Measurements from ENCODE around the gene KLHDC1.
"Not testable (repeated sequence)": the region's sequence is repeated elsewhere in the genome, so short reads cannot be mapped to it uniquely, and the experiment has no call there.

Gene KLHDC1

GRCh38 chr14:49732896-49733295 lies 40.0 kb downstream of the KLHDC1 start:
- no peak for DNase-seq

- DNase-seq: no peak
Measured at GRCh38 chr14:49733836-49734235, 40.9 kb downstream of the KLHDC1 start.

GRCh38 chr14:49735669-49736068 lies 42.7 kb downstream of the KLHDC1 start:
- DNase-seq: not testable (repeated sequence)

- DNase-seq: no peak
Measured at GRCh38 chr14:49745191-49745590, 52.3 kb downstream of the KLHDC1 start.

- not testable (repeated sequence) for DNase-seq
Measured at GRCh38 chr14:49746476-49746875, 53.6 kb downstream of the KLHDC1 start.

- DNase-seq: no peak
Measured at GRCh38 chr14:49754570-49755097, 61.7 kb downstream of the KLHDC1 start.

- DNase-seq: no peak
Measured at GRCh38 chr14:49755378-49755777, 62.5 kb downstream of the KLHDC1 start.

GRCh38 chr14:49761839-49762551 lies 69.1 kb downstream of the KLHDC1 start:
- DNase-seq: no peak

- DNase-seq: peak in 1 of 2 experiments; percentile 18
Measured at GRCh38 chr14:49766839-49767238, 73.9 kb downstream of the KLHDC1 start.

- DNase-seq: no peak
Measured at GRCh38 chr14:49767270-49767570, 74.3 kb downstream of the KLHDC1 start.

GRCh38 chr14:49767571-49768300 lies 74.8 kb downstream of the KLHDC1 start, which contains the start of gene KLHDC2:
TSS of gene KLHDC2 (plus strand) at chr14:49768153. CDS start at chr14:49768469, 316 bp downstream.
- peak; percentile 71 to 94 for DNase-seq

- DNase-seq: peak in 1 of 2 experiments; percentile 61
Measured at GRCh38 chr14:49768301-49769121, 75.6 kb downstream of the KLHDC1 start.

- DNase-seq: peak in 1 of 2 experiments; percentile 30
Measured at GRCh38 chr14:49769171-49769570, 76.3 kb downstream of the KLHDC1 start.

GRCh38 chr14:49769581-49770211 lies 76.8 kb downstream of the KLHDC1 start:
- DNase-seq: peak in 1 of 2 experiments; percentile 12

- peak; percentile 76 to 79 for DNase-seq
Measured at GRCh38 chr14:49770212-49770817, 77.4 kb downstream of the KLHDC1 start.

GRCh38 chr14:49771691-49772090 lies 78.8 kb downstream of the KLHDC1 start:
- not testable (repeated sequence) for DNase-seq

- no peak for DNase-seq
Measured at GRCh38 chr14:49774106-49774505, 81.2 kb downstream of the KLHDC1 start.

GRCh38 chr14:49778421-49778820 lies 85.5 kb downstream of the KLHDC1 start:
- no peak for DNase-seq

- not testable (repeated sequence) for DNase-seq
Measured at GRCh38 chr14:49781040-49781439, 88.1 kb downstream of the KLHDC1 start.

GRCh38 chr14:49783394-49784014 lies 90.6 kb downstream of the KLHDC1 start:
- no peak for DNase-seq

GRCh38 chr14:49786315-49786714 lies 93.4 kb downstream of the KLHDC1 start:
- DNase-seq: no peak

- no peak for DNase-seq
Measured at GRCh38 chr14:49792618-49793017, 99.7 kb downstream of the KLHDC1 start.

Measured in NCI-H526 (cell line).